Measurements from ENCODE around the gene SHANK2.

GRCh38 chr11:71218789-71219499 is 33.4 kb downstream of the SHANK2 start:
- TF ChIP-seq CTCF (conservative IDR thresholded peaks at IDR 0.05; ENCODE audit: low read depth, low read length): no peak
- TF ChIP-seq EZH2 (IDR thresholded peaks at IDR 0.05; ENCODE audit: borderline replicate concordance, low read depth, low read length, poor library complexity, severe bottlenecking): no peak
